Sigmoid colon (tissue), 4 donors: ENCODE results near the gene HLA-DOB.

ENCODE experiments used
- EP300 ChIP-seq, 4 donors: sonication (generic); formaldehyde crosslinking; IDR thresholded peaks; one replicate each; pipeline ENCODE4 v1.6.1; 2017; ENCODE audit warnings: antibody characterized with exemption in 4 of 4
- POLR2A ChIP-seq, 2 donors: fragments of 450-650 bp; IDR thresholded peaks; one replicate each; pipeline ENCODE4 v1.6.1; 2016; ENCODE audit warnings: antibody characterized with exemption in 2 of 2, mild to moderate bottlenecking in 2 of 2, moderate library complexity in 2 of 2
- POLR2AphosphoS5 ChIP-seq, 4 donors: sonication (generic); formaldehyde crosslinking; IDR thresholded peaks; one replicate each; pipeline ENCODE4 v1.6.1; 2017; ENCODE audit warnings: antibody characterized with exemption in 4 of 4
- TF ChIP-seq, protein P1 (sequence below), 4 experiments: fragments of 450-650 bp in 3 of 4; fragments of 200-600 bp in 1 of 4; IDR thresholded peaks; one replicate each; pipeline ENCODE4 v1.5.1; 2016 to 2019; ENCODE audit warnings: antibody characterized with exemption in 4 of 4, mild to moderate bottlenecking in 3 of 4, moderate library complexity in 2 of 4

DNA sequence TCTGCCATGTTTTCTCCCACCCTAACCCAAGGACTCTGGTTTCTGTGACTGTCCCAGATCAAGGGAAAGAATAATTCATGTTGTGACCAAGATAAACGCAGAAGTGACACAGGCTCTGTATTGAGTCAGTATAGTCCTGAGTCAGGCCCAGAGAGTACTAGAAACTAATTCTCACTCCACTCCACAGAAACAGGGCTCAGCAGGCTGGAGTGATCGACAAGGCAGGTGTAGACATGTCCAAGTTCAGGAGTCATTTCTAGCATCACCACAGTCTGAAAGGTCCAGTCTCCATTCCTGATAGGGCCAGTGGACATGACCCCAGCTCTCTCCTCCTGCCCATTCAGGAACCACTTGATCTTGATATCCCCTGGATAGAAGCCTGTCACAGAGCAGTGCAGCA, 2.7 kb downstream of the HLA-DOB start:
- TF ChIP-seq, protein P1, sequence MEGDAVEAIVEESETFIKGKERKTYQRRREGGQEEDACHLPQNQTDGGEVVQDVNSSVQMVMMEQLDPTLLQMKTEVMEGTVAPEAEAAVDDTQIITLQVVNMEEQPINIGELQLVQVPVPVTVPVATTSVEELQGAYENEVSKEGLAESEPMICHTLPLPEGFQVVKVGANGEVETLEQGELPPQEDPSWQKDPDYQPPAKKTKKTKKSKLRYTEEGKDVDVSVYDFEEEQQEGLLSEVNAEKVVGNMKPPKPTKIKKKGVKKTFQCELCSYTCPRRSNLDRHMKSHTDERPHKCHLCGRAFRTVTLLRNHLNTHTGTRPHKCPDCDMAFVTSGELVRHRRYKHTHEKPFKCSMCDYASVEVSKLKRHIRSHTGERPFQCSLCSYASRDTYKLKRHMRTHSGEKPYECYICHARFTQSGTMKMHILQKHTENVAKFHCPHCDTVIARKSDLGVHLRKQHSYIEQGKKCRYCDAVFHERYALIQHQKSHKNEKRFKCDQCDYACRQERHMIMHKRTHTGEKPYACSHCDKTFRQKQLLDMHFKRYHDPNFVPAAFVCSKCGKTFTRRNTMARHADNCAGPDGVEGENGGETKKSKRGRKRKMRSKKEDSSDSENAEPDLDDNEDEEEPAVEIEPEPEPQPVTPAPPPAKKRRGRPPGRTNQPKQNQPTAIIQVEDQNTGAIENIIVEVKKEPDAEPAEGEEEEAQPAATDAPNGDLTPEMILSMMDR (IDR thresholded peaks at IDR 0.05), result no peak
- TF ChIP-seq POLR2A (IDR thresholded peaks at IDR 0.05), result no peak
- TF ChIP-seq EP300 (IDR thresholded peaks at IDR 0.05), result no peak
- TF ChIP-seq POLR2AphosphoS5 (IDR thresholded peaks at IDR 0.05), result no peak
